ENCODE measurements around the gene EDIL3.
A peak's percentile ranks its signal among the peaks of the same experiment; 100 is the strongest.

Gene EDIL3

DNA sequence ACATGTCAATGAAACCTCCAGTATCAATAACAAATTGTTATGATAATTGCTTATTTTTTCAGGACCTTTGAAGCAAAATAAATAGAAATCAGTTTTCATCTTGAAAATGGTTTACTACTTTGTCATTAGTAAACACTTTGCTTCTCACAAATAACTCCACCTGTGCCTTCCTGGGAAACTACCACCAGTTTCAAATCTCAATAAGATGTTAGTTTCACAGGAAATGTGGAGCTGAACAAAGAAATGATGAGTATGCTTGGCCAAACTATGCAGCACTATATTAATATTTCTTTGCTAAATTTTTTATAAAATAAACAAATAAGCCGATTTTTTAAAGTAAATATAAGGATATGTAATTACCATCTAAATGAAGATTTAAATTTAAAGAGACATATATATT, 442.5 kb downstream of the EDIL3 start:
- no peak overlapping the region for H3K9ac ChIP-seq (ENCODE audit: low read length)
- no peaks in the 10 kb centered on the region for H4K20me1 ChIP-seq (ENCODE audit: insufficient read depth, low read length)
- H3K4me3 ChIP-seq (ENCODE audit: low read length): no peak overlapping the region
- no peaks in the 10 kb centered on the region for H3K36me3 ChIP-seq (replicated peaks; ENCODE audit: insufficient read depth, low read length)
- no peaks in the 10 kb centered on the region for H3K9me2 ChIP-seq (replicated peaks; ENCODE audit: insufficient read depth, low read length)
- H3K4me2 ChIP-seq (ENCODE audit: low read depth, low read length): peak overlapping the region; percentile 4; the same call in 1 of the 2 replicates
- TF ChIP-seq EZH2 (optimal IDR thresholded peaks at IDR 0.05; ENCODE audit: low read depth, low read length): no peak
- TF ChIP-seq, protein P1, sequence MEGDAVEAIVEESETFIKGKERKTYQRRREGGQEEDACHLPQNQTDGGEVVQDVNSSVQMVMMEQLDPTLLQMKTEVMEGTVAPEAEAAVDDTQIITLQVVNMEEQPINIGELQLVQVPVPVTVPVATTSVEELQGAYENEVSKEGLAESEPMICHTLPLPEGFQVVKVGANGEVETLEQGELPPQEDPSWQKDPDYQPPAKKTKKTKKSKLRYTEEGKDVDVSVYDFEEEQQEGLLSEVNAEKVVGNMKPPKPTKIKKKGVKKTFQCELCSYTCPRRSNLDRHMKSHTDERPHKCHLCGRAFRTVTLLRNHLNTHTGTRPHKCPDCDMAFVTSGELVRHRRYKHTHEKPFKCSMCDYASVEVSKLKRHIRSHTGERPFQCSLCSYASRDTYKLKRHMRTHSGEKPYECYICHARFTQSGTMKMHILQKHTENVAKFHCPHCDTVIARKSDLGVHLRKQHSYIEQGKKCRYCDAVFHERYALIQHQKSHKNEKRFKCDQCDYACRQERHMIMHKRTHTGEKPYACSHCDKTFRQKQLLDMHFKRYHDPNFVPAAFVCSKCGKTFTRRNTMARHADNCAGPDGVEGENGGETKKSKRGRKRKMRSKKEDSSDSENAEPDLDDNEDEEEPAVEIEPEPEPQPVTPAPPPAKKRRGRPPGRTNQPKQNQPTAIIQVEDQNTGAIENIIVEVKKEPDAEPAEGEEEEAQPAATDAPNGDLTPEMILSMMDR (IDR thresholded peaks at IDR 0.05; ENCODE audit: low read length): no peak
- no peaks in the 10 kb centered on the region for H3K79me2 ChIP-seq (ENCODE audit: low read length)
- peaks cover 8% of the 10 kb centered on the region for H3K4me1 ChIP-seq (ENCODE audit: low read length)
- no peaks in the 10 kb centered on the region for H3F3A ChIP-seq (ENCODE audit: insufficient read depth, low read length)
- H3K9me3 ChIP-seq (replicated peaks; ENCODE audit: insufficient read depth, low read length): no peaks in the 10 kb centered on the region
- no peak overlapping the region for H3K27ac ChIP-seq (ENCODE audit: low read length)
- DNase-seq: peak; percentile 70
- H2AFZ ChIP-seq (ENCODE audit: low read length): no peak overlapping the region
- no peaks in the 10 kb centered on the region for H3K27me3 ChIP-seq (replicated peaks; ENCODE audit: insufficient read depth, low read length)

DNA sequence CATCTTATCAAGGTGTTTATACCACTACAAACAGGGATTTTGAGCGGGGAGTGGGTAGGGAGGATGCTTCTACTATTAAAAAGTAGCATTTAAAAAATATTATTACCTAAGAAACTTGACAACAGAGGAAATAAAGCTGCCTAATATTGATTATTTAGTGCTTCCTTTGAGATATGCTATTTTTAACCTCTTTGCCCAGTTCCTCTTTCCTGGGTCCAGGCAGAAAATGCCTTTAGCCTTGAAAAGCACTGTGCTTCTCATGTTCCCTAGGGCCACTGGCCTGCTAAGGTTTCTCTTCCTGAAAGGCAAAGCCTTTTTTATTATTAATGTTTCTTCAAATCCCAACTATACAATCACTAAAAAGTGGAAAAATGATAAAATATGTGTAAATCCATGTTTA, 446.8 kb downstream of the EDIL3 start:
- TF ChIP-seq EZH2 (optimal IDR thresholded peaks at IDR 0.05; ENCODE audit: low read depth, low read length) (no peak), EZH2phosphoT487 (IDR thresholded peaks at IDR 0.05; ENCODE audit: low read length) (no peak)
- TF ChIP-seq, protein P1 (IDR thresholded peaks at IDR 0.05; ENCODE audit: low read length): no peak

DNA sequence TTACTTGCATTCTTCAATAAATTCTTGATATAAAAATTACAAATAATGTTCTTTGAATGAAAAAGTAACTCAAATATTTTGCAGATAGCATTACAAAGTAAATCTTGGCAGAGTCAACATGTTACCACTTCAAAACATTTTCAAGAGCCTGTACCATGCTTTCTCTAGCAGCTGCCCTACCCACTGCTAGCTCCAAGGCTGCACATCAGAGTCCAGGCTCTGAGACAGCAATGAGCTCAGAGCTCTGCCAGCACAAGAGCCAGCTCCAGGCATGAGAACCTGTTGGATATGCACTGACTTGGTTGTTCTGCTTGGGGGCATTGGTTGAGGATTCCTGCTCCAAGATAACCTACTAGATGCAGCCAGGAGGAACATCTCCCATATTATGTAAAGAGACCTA, 452.7 kb downstream of the EDIL3 start:
- Histone ChIP-seq H3K9me3 (replicated peaks; ENCODE audit: insufficient read depth, low read length) (no peaks in the 10 kb centered on the region), H3K4me3 (ENCODE audit: low read length) (no peak overlapping the region), H3K4me2 (ENCODE audit: low read depth, low read length) (no peak overlapping the region), H3K9ac (ENCODE audit: low read length) (no peak overlapping the region), H3K79me2 (ENCODE audit: low read length) (no peaks in the 10 kb centered on the region), H3K36me3 (replicated peaks; ENCODE audit: insufficient read depth, low read length) (no peaks in the 10 kb centered on the region), H3F3A (ENCODE audit: insufficient read depth, low read length) (no peaks in the 10 kb centered on the region), H3K9me2 (replicated peaks; ENCODE audit: insufficient read depth, low read length) (no peaks in the 10 kb centered on the region), H3K27me3 (replicated peaks; ENCODE audit: insufficient read depth, low read length) (no peaks in the 10 kb centered on the region), H3K4me1 (ENCODE audit: low read length) (no peaks in the 10 kb centered on the region), H4K20me1 (ENCODE audit: insufficient read depth, low read length) (no peaks in the 10 kb centered on the region), H2AFZ (ENCODE audit: low read length) (no peak overlapping the region), H3K27ac (ENCODE audit: low read length) (no peak overlapping the region)
- DNase-seq: no peak
- no peak for TF ChIP-seq EZH2phosphoT487 (IDR thresholded peaks at IDR 0.05; ENCODE audit: low read length)
- TF ChIP-seq, protein P1 (IDR thresholded peaks at IDR 0.05; ENCODE audit: low read length): no peak
- TF ChIP-seq EZH2 (optimal IDR thresholded peaks at IDR 0.05; ENCODE audit: low read depth, low read length): no peak

More for the DNA sequence above, 446.8 kb downstream of the EDIL3 start:
- H3F3A ChIP-seq (ENCODE audit: insufficient read depth, low read length): no peaks in the 10 kb centered on the region
- H3K36me3 ChIP-seq (replicated peaks; ENCODE audit: insufficient read depth, low read length): no peaks in the 10 kb centered on the region
- H3K9me2 ChIP-seq (replicated peaks; ENCODE audit: insufficient read depth, low read length): no peaks in the 10 kb centered on the region
- H3K9ac ChIP-seq (ENCODE audit: low read length): no peak overlapping the region
- no peaks in the 10 kb centered on the region for H4K20me1 ChIP-seq (ENCODE audit: insufficient read depth, low read length)
- no peaks in the 10 kb centered on the region for H3K9me3 ChIP-seq (replicated peaks; ENCODE audit: insufficient read depth, low read length)
- no peak for DNase-seq
- no peak overlapping the region for H3K4me2 ChIP-seq (ENCODE audit: low read depth, low read length)
- no peak overlapping the region for H3K4me3 ChIP-seq (ENCODE audit: low read length)
- no peaks in the 10 kb centered on the region for H3K27me3 ChIP-seq (replicated peaks; ENCODE audit: insufficient read depth, low read length)
- H2AFZ ChIP-seq (ENCODE audit: low read length): no peak overlapping the region
- H3K4me1 ChIP-seq (ENCODE audit: low read length): peaks cover 8% of the 10 kb centered on the region
- no peak overlapping the region for H3K27ac ChIP-seq (ENCODE audit: low read length)
- H3K79me2 ChIP-seq (ENCODE audit: low read length): no peaks in the 10 kb centered on the region
